Astrocyte (in vitro differentiated cells and primary cell): Measurements from ENCODE around the gene KIAA0513.

Experiments
- CTCF ChIP-seq: IDR thresholded peaks from 2 replicates; pipeline ENCODE4 v1.5.1; 2011; ENCODE audit warnings: low read depth, mild to moderate bottlenecking, inconsistent platforms, low read length, moderate library complexity; ENCODE audit not compliant: insufficient read depth
- EZH2 ChIP-seq: IDR thresholded peaks from 2 replicates; pipeline ENCODE4 v1.6.1; 2012; ENCODE audit warnings: mild to moderate bottlenecking, low read length, inconsistent platforms; ENCODE audit not compliant: insufficient read depth

GRCh38 chr16:85092851-85093250 is 65.3 kb downstream of the KIAA0513 start:
- TF ChIP-seq CTCF, result no peak
- TF ChIP-seq EZH2, result no peak
